HCT116 (cell line): ENCODE measurements around the gene ARHGAP23. TPM values are rescaled to one million over a fixed set of nuclear protein-coding genes. Genes with fewer than 3 reads are reported as not detected.

Experiments used
- ATAC-seq: fragments of 200-7000 bp; cut with Tn5 transposase; 2 replicates; pipeline ENCODE4 v1.9.1; 2020; ENCODE audit warnings: mild to moderate bottlenecking, moderate library complexity
- BruUV-seq: library from RNA; stranded (reverse); fragments of 400-500 nt; replicated peaks from 2 replicates; lab custom pipeline; 2021; lab: Mats Ljungman, UMichigan
- CTCF ChIA-PET: fragments of 300-600 bp; sonication (Branson Sonifier 250); formaldehyde crosslinking; loops from one replicate; lab custom pipeline; 2021; ENCODE audit warnings: antibody characterized with exemption; lab: Charles Lee
- POLR2A ChIA-PET: fragments of 300-600, 350-600 bp; sonication (Branson Sonifier 250); formaldehyde crosslinking; loops from one replicate; lab custom pipeline; 2021; ENCODE audit warnings: antibody characterized with exemption; lab: Charles Lee
- RAD21 ChIA-PET, 2 experiments: fragments of 300-600 bp; sonication (Branson Sonifier 250); formaldehyde crosslinking; loops; one replicate each; lab custom pipeline; 2023; ENCODE audit warnings: low total read pairs in 2 of 2; ENCODE audit not compliant: uncharacterized antibody in 2 of 2, unreplicated experiment in 2 of 2, low non-redundant PET in 1 of 2; lab: Charles Lee
- DNase-seq: peaks from one replicate; pipeline ENCODE4 v3.0.0-alpha.2; 2010; ENCODE audit warnings: low read depth, low spot score
- H2AFZ ChIP-seq: fragments of 200-600 bp; shearing (Covaris generic), sonication (generic); 2 replicates; pipeline ENCODE4 v1.6.1; 2017; ENCODE audit warnings: low read depth, mixed run types, mixed read lengths, antibody characterized with exemption, low read length; ENCODE audit not compliant: poor library complexity, severe bottlenecking
- H3K27ac ChIP-seq: 2 replicates; pipeline ENCODE4 v1.5.1; 2012; ENCODE audit warnings: low read depth, low read length
- H3K27me3 ChIP-seq: fragments of 200-600 bp; sonication (generic); 2 replicates; pipeline ENCODE4 v1.6.1; 2016; ENCODE audit warnings: mixed run types, low read length, mixed read lengths; ENCODE audit not compliant: insufficient read depth
- H3K36me3 ChIP-seq, 2 experiments: fragments of 200-500 bp in 1 of 2; fragments of 200-600 bp in 1 of 2; sonication (Bioruptor generic) in 1 of 2; sonication (generic) in 1 of 2; 2 replicates each; pipeline versions ENCODE4 v1.5.1 to v1.6.1; 2014 to 2016; ENCODE audit warnings: low read length in 2 of 2, inconsistent platforms in 1 of 2, mixed read lengths in 1 of 2, mixed run types in 1 of 2; ENCODE audit not compliant: insufficient read depth in 2 of 2, control insufficient read depth in 1 of 2
- H3K4me1 ChIP-seq, 2 experiments: fragments of 200-600 bp in 1 of 2; sonication (generic) in 1 of 2; 2 replicates each; pipeline versions ENCODE4 v1.5.1 to v1.6.1; 2012 to 2017; ENCODE audit warnings: low read length in 2 of 2, inconsistent platforms in 1 of 2, mild to moderate bottlenecking in 1 of 2, mixed read lengths in 1 of 2, mixed run types in 1 of 2, moderate library complexity in 1 of 2; ENCODE audit not compliant: insufficient read depth in 2 of 2, control insufficient read depth in 1 of 2
- H3K4me2 ChIP-seq: fragments of 200-600 bp; sonication (generic); 2 replicates; pipeline ENCODE4 v1.6.1; 2017; ENCODE audit warnings: mixed run types, low read length, mixed read lengths
- H3K4me3 ChIP-seq, 2 experiments: fragments of 200-600 bp in 1 of 2; sonication (generic) in 1 of 2; replicated peaks in 1 of 2; 2 replicates each; pipeline ENCODE4 v1.5.1; 2011 to 2016; ENCODE audit warnings: low read length in 2 of 2, control low read depth in 1 of 2, low read depth in 1 of 2, mild to moderate bottlenecking in 1 of 2, mixed read lengths in 1 of 2, mixed run types in 1 of 2
- H3K79me2 ChIP-seq: fragments of 200-600 bp; sonication (generic); 2 replicates; pipeline ENCODE4 v1.6.1; 2017; ENCODE audit warnings: mild to moderate bottlenecking, mixed run types, low read length, moderate library complexity, mixed read lengths; ENCODE audit not compliant: insufficient read depth
- H3K9ac ChIP-seq: fragments of 200-600 bp; sonication (generic); 2 replicates; pipeline ENCODE4 v1.6.1; 2016; ENCODE audit warnings: low read length, mixed read lengths
- H3K9me2 ChIP-seq: fragments of 200-600 bp; sonication (generic), shearing (Covaris generic); 2 replicates; pipeline ENCODE4 v1.6.1; 2017; ENCODE audit warnings: mixed run types, mild to moderate bottlenecking, moderate library complexity; ENCODE audit not compliant: insufficient read depth
- H3K9me3 ChIP-seq, 2 experiments: fragments of 200-500 bp in 1 of 2; fragments of 200-600 bp in 1 of 2; sonication (Bioruptor generic) in 1 of 2; sonication (generic) in 1 of 2; 2 replicates each; pipeline ENCODE4 v1.6.1; 2014 to 2017; ENCODE audit warnings: low read length in 2 of 2, mixed read lengths in 2 of 2, inconsistent platforms in 1 of 2, low read depth in 1 of 2, mild to moderate bottlenecking in 1 of 2, mixed run types in 1 of 2, moderate library complexity in 1 of 2; ENCODE audit not compliant: control insufficient read depth in 1 of 2, insufficient read depth in 1 of 2
- H4K20me1 ChIP-seq: fragments of 200-600 bp; sonication (generic), shearing (Covaris generic); 2 replicates; pipeline ENCODE4 v1.6.1; 2017; ENCODE audit warnings: mixed run types, mild to moderate bottlenecking, moderate library complexity; ENCODE audit not compliant: insufficient read depth
- ATF3 ChIP-seq: IDR thresholded peaks from 2 replicates; pipeline ENCODE4 v1.6.1; 2012
- CBX3 ChIP-seq: IDR thresholded peaks from 2 replicates; pipeline ENCODE4 v1.6.1; 2012; ENCODE audit warnings: low read depth
- CTCF ChIP-seq, 3 experiments: fragments of 200-600 bp in 1 of 3; sonication (generic) in 1 of 3; IDR thresholded peaks in 2 of 3; conservative IDR thresholded peaks in 1 of 3; 2 replicates each; pipeline ENCODE4 v1.5.1; 2012 to 2017; ENCODE audit warnings: low read depth in 2 of 3, low read length in 2 of 3, antibody characterized with exemption in 1 of 3, borderline replicate concordance in 1 of 3, control low read depth in 1 of 3, mild to moderate bottlenecking in 1 of 3, mixed read lengths in 1 of 3, mixed run types in 1 of 3, moderate library complexity in 1 of 3; ENCODE audit not compliant: insufficient read depth in 1 of 3
- ELF1 ChIP-seq: IDR thresholded peaks from 2 replicates; pipeline ENCODE4 v1.6.1; 2012; ENCODE audit warnings: low read depth, borderline replicate concordance
- EZH2 ChIP-seq: fragments of 200-600 bp; sonication (generic); IDR thresholded peaks from 2 replicates; pipeline ENCODE4 v1.6.1; 2017; ENCODE audit warnings: antibody characterized with exemption, mixed run types
- EZH2phosphoT487 ChIP-seq: fragments of 200-600 bp; IDR thresholded peaks from 2 replicates; pipeline ENCODE4 v1.6.1; 2018; ENCODE audit warnings: antibody characterized with exemption, borderline replicate concordance
- JUND ChIP-seq: IDR thresholded peaks from 2 replicates; pipeline ENCODE4 v1.6.1; 2012
- POLR2A ChIP-seq: IDR thresholded peaks from 2 replicates; pipeline ENCODE4 v1.7.0; 2011; ENCODE audit warnings: borderline replicate concordance; ENCODE audit not compliant: insufficient read depth, insufficient read length; ENCODE audit errors: extremely low read depth
- RAD21 ChIP-seq: IDR thresholded peaks from 2 replicates; pipeline ENCODE4 v1.6.1; 2012; ENCODE audit warnings: low read depth, mild to moderate bottlenecking
- REST ChIP-seq: IDR thresholded peaks from 2 replicates; pipeline ENCODE4 v1.6.1; 2012; ENCODE audit warnings: low read depth
- SRF ChIP-seq: IDR thresholded peaks from 2 replicates; pipeline ENCODE4 v1.6.1; 2012; ENCODE audit warnings: low read depth
- TCF7L2 ChIP-seq: IDR thresholded peaks from 2 replicates; pipeline ENCODE4 v1.7.0; 2011; ENCODE audit warnings: borderline replicate concordance, inconsistent platforms; ENCODE audit not compliant: insufficient read depth, insufficient read length; ENCODE audit errors: extremely low read depth
- YY1 ChIP-seq: IDR thresholded peaks from 2 replicates; pipeline ENCODE4 v1.6.1; 2011; ENCODE audit warnings: low read length, low read depth, moderate library complexity, mild to moderate bottlenecking; ENCODE audit not compliant: insufficient replicate concordance; ENCODE audit errors: extremely low read depth
- ZBTB33 ChIP-seq: IDR thresholded peaks from 2 replicates; pipeline ENCODE4 v1.6.1; 2011; ENCODE audit warnings: mild to moderate bottlenecking, low read length, moderate library complexity; ENCODE audit not compliant: insufficient replicate concordance; ENCODE audit errors: extremely low read depth
- ZNF274 ChIP-seq: fragments of 200-500 bp; sonication (Bioruptor generic); IDR thresholded peaks from 2 replicates; pipeline ENCODE4 v1.6.1; 2014; ENCODE audit warnings: mild to moderate bottlenecking, low read depth, low read length, inconsistent platforms
- intact Hi-C: fragments of 100-400 bp; cut with micrococcal nuclease; formaldehyde crosslinking; loops from 2 replicates; pipeline ENCODE4 v1.10.0; 2022
- total RNA-seq: library from RNA; stranded (reverse); gene quantifications from one replicate; pipeline ENCODE4 v1.2.1, GENCODE V29; 2021; ENCODE audit not compliant: unreplicated experiment

The ARHGAP23 gene
- total RNA-seq, 1 experiment from 2014 or later, result 41.0 TPM

- Histone ChIP-seq H3K4me1 (no peaks in the 10 kb centered on the region), H3K27ac (no peak overlapping the region), H2AFZ (no peak overlapping the region), H3K79me2 (no peaks in the 10 kb centered on the region), H3K27me3 (no peaks in the 10 kb centered on the region), H3K4me2 (no peak overlapping the region), H4K20me1 (no peaks in the 10 kb centered on the region), H3K4me3 (no peak overlapping the region), H3K9ac (no peak overlapping the region), H3K9me3 (no peaks in the 10 kb centered on the region), H3K36me3 (no peaks in the 10 kb centered on the region), H3K9me2 (no peaks in the 10 kb centered on the region)
- intact Hi-C loops, result no loop called here
- ChIA-PET POLR2A (no interaction called here), RAD21 (no interaction called here), CTCF (no interaction called here)
- ATAC-seq, result no peak
- no peak for DNase-seq
- no TSS peak for BruUV-seq
- TF ChIP-seq ELF1 (no peak), CBX3 (no peak), YY1 (no peak), ATF3 (no peak), RAD21 (no peak), TCF7L2 (no peak), ZNF274 (no peak), CTCF (IDR thresholded peaks at IDR 0.05 in 2 of 3, conservative IDR thresholded peaks at IDR 0.05 in 1 of 3; ENCODE audit: borderline replicate concordance in 1 of 3, insufficient read depth in 1 of 3, low read depth in 2 of 3, low read length in 2 of 3) (no peak), ZBTB33 (no peak), REST (no peak), JUND (no peak), SRF (no peak), EZH2 (no peak), EZH2phosphoT487 (no peak), POLR2A (no peak)
These were observed 105.0 kb downstream of the ARHGAP23 start for GRCh38 chr17:38533241-38533640.
